IPS DF 6.9 (cell line): ENCODE measurements around the gene NOL4L.

ENCODE experiments used
- DNase-seq: peaks from one replicate; pipeline ENCODE4 v3.0.0-alpha.2; 2013; ENCODE audit warnings: low read depth, low spot score
- H3K27ac ChIP-seq: one replicate; pipeline ENCODE4 v1.5.1; 2013; ENCODE audit warnings: low read length, control low read depth
- H3K27me3 ChIP-seq: 2 replicates; pipeline ENCODE4 v1.6.1; 2013; ENCODE audit warnings: mild to moderate bottlenecking, low read length; ENCODE audit not compliant: control insufficient read depth, insufficient read depth
- H3K36me3 ChIP-seq: 2 replicates; pipeline ENCODE4 v1.6.1; 2013; ENCODE audit warnings: low read length; ENCODE audit not compliant: control insufficient read depth, insufficient read depth
- H3K4me1 ChIP-seq: 2 replicates; pipeline ENCODE4 v1.6.1; 2013; ENCODE audit warnings: low read length; ENCODE audit not compliant: control insufficient read depth, insufficient read depth
- H3K4me3 ChIP-seq: 2 replicates; pipeline ENCODE4 v1.5.1; 2013; ENCODE audit warnings: mild to moderate bottlenecking, low read length
- H3K9me3 ChIP-seq: 2 replicates; pipeline ENCODE4 v1.6.1; 2013; ENCODE audit warnings: low read length, inconsistent platforms; ENCODE audit not compliant: control insufficient read depth, insufficient read depth
- WGBS: extraction: QIAGEN DNeasy Blood & Tissue Kit; methylation state at CpG from one replicate; pipeline ENCODE4 v1.1.7; 2013; ENCODE audit warnings: mixed read lengths, missing lambda C conversion rate; ENCODE audit not compliant: insufficient read length, insufficient coverage; 5-methylcytosine and 5-hydroxymethylcytosine counted together

Gene NOL4L

DNA sequence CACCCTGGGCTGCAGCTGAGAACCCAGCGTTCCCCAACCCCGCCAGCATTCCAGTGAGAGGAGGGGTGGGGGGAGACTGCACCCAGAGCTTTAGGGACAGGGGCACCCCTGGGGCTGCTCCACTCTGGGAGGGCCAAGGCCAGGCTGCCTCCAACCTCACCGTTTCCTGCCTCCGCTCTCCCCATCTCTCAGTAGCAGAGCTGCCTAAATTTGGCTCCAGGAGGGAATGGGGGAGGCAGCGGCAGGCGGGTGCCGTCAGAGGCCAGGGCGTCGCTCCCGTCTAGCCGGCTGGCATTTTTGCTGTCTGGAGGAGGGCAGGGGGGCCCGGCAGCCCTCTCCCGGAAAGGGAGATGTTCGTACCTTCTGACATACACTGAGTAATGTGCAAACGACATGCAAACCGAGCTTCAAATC is 46.6 kb downstream of the NOL4L start:
- Histone ChIP-seq H3K27me3 (peaks cover 7% of the 10 kb centered on the region), H3K27ac (no peak overlapping the region), H3K9me3 (no peaks in the 10 kb centered on the region), H3K4me1 (peaks cover 14% of the 10 kb centered on the region), H3K36me3 (no peaks in the 10 kb centered on the region), H3K4me3 (no peak overlapping the region)
- WGBS = no CpG with 5 or more reads among the region's 16 CpGs
- no peak for DNase-seq

DNA sequence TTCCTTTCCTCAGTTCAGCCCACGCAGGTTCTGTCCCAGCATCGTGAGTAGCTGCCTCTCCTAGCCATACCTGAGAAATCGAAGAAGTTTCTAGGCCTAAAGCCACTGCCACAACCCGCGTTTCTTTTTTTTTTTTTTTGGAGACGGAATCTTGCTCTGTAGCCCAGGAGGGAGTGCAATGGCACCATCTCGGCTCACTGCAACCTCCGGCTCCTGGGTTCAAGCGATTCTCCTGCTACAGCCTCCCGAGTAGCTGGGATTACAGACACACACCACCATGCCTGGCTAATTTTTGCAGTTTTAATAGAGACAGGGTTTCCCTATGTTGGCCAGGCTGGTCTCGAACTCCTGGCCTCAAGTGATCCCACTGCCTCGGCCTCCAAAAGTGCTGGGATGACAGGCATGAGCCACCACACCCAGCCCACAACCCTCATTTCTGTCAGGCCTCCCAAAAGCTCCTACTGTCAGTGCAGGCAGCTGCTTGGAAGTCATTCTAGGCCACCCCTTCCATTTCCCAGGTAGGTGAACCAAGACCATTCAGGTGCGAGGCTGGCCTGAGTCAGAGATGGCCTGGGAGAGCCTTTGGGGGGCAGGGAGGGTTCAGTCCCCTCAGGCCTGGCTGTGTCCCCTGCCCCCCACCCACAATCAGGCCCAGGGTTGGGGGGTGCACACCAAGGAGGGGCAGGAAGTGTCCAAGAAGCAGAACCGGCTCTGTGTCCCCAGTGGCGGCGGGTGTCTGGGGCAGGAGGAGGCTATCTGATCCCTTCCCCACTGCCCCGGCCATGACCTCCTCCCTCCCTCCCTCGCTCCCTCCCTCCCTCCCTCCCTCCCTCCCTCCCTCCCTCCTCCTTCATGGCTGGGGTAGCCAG is 47.2 kb downstream of the NOL4L start:
- no peak for DNase-seq
- H3K36me3 ChIP-seq = no peaks in the 10 kb centered on the region
- whole genome bisulfite sequencing = no CpG with 5 or more reads among the region's 18 CpGs
- no peaks in the 10 kb centered on the region for H3K9me3 ChIP-seq
- H3K4me3 ChIP-seq = no peak overlapping the region
- peaks cover 14% of the 10 kb centered on the region for H3K4me1 ChIP-seq
- no peak overlapping the region for H3K27ac ChIP-seq
- peaks cover 7% of the 10 kb centered on the region for H3K27me3 ChIP-seq

DNA sequence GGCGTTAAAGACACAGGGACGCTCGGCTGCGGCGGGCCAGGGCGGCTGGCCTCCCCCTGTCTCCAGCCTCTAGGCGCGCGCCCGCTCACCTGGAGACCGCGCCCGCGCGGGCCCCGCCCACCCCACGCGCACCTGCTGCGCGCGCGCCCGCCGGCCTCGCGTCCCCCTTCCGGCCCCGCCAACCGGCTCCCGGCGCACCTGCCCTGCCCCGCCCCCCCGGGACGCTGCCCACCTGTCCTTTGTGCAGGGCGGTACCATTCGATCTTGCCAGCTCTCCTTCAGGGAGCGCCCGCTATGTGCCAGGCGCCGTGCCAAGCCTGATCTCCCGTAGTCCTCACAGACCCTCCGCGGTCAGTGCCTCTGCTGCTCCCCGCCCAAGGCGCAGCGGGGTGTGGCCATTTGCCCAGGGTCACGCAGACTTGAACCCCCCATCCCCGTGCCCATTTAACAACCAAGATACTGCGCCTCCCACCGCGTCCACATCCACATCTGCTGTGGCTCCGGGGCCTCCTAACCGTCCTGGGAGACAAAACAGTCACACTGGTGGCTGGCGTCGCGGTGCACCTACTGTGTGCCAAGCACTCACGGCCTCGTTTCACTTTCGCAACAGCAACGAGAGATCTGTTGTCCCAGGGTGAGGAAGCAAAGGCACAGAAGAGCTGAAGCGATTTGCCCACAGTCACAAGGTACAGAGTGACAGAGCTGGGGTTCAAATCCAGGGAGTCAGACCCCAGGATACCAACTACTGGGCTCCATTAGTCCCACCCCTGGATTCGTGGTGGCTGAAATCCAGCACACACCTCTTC is 48.1 kb downstream of the NOL4L start:
- Histone ChIP-seq H3K4me1 (peaks cover 14% of the 10 kb centered on the region), H3K9me3 (no peaks in the 10 kb centered on the region), H3K27ac (no peak overlapping the region), H3K27me3 (peaks cover 7% of the 10 kb centered on the region), H3K4me3 (peak overlapping the region; percentile 42; the same call in 1 of the 2 replicates), H3K36me3 (no peaks in the 10 kb centered on the region)
- DNase-seq = no peak
- WGBS = no CpG with 5 or more reads among the region's 62 CpGs

DNA sequence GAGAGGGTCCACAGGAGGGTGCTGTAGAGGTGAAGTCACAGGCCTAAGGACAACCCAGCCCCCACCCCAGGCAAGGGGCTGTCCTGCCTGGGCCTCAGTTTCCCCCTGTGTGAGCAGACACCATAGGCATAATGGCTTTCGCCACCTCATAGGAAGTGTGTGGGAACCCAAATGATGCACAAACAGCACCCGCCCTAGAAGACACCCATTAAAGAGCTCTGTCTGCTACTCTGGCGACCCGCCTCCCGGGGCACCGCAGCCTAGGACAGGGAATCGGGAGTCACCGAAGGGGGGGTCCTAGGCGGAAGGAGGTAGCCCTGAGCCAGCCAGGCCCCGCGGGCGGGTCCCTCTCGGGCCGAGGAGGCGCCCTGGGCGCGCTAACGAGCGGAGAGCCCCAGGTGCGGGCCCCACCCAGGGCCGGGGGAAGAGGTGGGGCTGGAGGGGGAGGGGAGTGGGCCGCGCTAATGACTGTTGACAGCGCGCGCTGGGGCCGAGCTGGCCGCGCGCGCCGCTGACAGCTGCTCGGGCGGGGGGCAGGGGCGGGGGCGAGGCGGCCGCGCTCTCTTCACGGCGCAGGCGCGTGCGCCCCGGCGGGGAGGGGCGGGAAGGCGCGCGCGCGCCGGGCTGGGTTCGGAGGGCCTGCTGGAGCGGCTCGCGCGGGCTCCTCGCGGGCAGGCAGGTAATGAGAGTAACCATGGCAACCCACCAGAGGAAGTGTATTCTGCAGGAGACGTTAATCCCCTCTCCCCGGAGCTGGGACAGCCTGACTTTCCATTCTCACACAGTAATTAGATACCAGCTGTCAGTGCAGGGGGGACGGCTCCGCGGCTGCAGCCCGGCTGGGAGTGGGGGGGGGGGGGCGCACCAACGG is 48.9 kb downstream of the NOL4L start:
- peak overlapping the region; percentile 19; the same call in 1 of the 2 replicates for H3K4me3 ChIP-seq
- no peak for DNase-seq
- H3K36me3 ChIP-seq = no peaks in the 10 kb centered on the region
- peaks cover 14% of the 10 kb centered on the region for H3K4me1 ChIP-seq
- no peaks in the 10 kb centered on the region for H3K9me3 ChIP-seq
- no peak overlapping the region for H3K27ac ChIP-seq
- H3K27me3 ChIP-seq = peaks cover 7% of the 10 kb centered on the region
- no CpG with 5 or more reads among the region's 68 CpGs for WGBS

DNA sequence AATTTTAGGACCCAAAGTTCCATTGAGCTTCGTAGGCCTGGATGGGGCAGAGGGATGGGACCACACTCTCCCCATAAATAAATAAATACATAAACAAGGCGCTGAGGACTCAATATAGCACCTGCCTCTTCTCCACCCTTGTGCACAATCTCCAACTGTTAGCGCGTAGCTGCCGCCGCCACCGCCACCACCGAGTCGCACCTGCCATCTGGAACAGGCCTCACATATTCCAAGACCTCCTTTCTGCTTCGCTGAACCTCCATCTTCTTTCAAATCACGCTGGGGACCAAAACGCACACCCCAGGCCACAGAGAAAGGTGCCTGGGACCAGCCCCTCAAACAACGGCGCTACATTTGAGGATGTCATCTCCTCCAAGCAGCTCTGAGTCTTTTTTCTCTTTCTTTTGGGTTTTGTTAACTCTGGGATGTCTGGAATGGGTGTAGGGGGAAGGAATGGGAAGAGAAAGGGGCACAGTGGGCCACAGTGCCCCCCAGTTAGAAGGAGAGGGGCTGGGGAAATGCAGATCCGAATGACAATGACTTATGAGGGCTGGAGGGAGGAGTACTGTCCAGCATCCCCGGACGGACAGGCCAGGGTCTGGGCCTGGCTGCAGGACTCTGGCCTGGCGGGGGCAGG is 49.7 kb downstream of the NOL4L start:
- no peak overlapping the region for H3K4me3 ChIP-seq
- H3K27ac ChIP-seq = no peak overlapping the region
- no peak for DNase-seq
- no CpG with 5 or more reads among the region's 18 CpGs for WGBS
- no peaks in the 10 kb centered on the region for H3K9me3 ChIP-seq
- peaks cover 7% of the 10 kb centered on the region for H3K27me3 ChIP-seq
- H3K36me3 ChIP-seq = no peaks in the 10 kb centered on the region
- peaks cover 14% of the 10 kb centered on the region for H3K4me1 ChIP-seq

DNA sequence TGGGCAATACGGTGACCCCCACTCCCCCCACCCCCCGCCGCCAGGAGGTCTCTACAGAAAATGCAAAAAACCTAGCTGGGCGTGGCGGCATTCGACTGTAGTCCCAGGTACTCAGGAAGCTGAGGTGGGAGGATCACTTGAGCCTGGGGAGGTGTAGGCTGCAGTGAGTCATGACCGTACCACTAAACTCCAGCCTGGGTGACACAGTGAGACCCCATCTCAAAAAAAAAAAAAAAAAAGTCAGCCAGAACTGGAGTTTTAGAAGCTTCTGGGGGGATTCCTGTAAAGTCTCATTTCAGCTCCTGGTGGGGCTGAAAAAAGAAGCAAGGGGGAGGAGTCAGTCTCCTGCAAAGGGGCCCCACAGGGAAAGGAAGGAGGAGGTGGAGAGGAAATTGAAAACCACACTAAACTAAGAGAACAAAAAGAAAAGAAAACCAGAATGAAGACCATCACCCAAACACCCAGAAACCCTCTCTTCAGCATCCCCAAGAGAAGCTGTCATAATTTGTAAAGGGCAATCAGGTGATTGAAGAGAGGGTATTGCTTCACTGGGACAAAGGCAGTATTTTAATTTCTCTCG is 50.4 kb downstream of the NOL4L start:
- Histone ChIP-seq H3K4me3 (no peak overlapping the region), H3K27me3 (peaks cover 7% of the 10 kb centered on the region), H3K36me3 (no peaks in the 10 kb centered on the region), H3K4me1 (peaks cover 14% of the 10 kb centered on the region), H3K9me3 (no peaks in the 10 kb centered on the region), H3K27ac (no peak overlapping the region)
- no peak for DNase-seq
- no CpG with 5 or more reads among the region's 8 CpGs for WGBS

DNA sequence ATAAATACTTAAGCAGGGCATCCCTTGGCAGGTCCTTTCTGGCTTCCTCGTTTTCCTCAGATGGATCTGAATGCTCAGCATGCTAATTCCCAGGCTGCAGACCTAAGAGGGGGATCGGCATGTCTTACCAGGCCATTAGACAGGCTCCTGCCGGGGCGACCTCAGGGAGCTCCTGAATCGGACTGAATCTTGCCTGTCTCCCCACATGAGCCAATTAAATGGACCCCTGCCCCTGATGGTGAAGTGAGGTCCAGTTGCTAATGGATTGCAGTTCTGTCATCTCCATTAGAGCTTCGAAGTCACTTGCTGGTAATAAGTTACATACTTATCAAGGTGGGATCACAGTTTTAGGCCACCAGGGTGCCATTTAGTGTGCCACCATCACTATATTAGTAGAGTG is 51.4 kb downstream of the NOL4L start:
- Histone ChIP-seq H3K27ac (no peak overlapping the region), H3K36me3 (no peaks in the 10 kb centered on the region), H3K4me1 (peaks cover 13% of the 10 kb centered on the region), H3K4me3 (no peak overlapping the region), H3K27me3 (peaks cover 7% of the 10 kb centered on the region), H3K9me3 (no peaks in the 10 kb centered on the region)
- DNase-seq = no peak
- no CpG with 5 or more reads among the region's 6 CpGs for WGBS

DNA sequence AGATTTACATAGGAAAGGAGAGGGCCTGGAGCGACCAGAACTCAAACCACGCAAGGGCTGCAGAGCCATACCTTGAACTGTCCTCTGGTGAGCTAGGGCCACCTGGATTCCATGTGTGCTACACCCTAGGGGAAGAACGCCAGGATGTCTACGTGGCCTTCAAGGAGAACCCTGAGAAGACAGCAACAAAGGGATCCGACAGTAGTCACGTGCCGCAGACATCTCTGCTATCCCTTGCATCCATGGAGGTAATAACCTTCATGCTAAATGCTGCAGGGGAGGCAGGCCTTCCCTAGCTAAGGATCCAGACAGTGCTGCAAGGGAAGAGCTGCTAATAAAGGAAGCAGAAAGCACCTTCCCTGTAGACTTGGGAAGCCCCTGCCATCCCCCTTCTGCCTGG is 52.9 kb downstream of the NOL4L start:
- no peak overlapping the region for H3K4me3 ChIP-seq
- H3K27me3 ChIP-seq = peaks cover 3% of the 10 kb centered on the region
- H3K36me3 ChIP-seq = no peaks in the 10 kb centered on the region
- no CpG with 5 or more reads among the region's 7 CpGs for WGBS
- peaks cover 8% of the 10 kb centered on the region; the same call in 1 of the 2 replicates for H3K4me1 ChIP-seq
- DNase-seq = no peak
- H3K27ac ChIP-seq = no peak overlapping the region
- no peaks in the 10 kb centered on the region for H3K9me3 ChIP-seq

DNA sequence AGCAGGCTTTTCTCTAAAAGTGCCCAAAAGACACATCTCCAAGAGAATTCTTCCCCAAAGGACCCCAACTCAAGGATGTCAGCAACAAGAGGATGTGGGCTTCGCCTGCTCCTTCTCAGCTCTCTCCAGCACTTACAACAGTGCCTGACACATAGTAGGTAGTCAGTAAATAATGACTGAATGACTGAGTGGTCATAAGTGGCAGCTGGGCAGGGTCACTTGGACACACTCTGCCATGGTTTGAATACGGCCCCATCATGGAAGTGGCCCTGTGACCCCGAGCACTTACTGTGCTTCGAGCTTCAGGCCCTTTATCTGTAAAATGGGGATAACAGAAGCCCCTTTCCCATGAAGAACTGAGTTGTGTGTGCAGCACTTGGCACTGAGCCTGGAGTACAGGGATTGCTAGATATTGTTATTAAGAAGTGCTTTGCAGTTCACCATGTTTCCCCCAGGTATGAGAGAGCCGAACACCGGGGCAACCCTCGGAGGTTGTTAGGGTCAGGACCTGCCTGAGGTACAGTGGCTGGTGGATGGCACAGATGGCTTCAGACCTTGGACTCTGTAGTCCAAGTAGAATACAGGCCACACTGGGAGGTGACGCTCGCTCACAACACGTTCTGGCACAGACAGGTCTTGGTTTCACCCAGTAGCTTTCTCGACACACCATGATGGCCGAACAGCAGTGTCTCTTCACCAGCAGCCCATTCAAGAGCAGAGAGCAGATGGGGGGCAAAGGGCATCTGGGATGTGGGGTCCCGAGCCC is 56.0 kb downstream of the NOL4L start:
- Histone ChIP-seq H3K9me3 (no peaks in the 10 kb centered on the region), H3K4me1 (0 out of 2 replicates have a peak, but pooled peaks cover 1% of the 10 kb centered on the region), H3K4me3 (no peak overlapping the region), H3K27me3 (no peaks in the 10 kb centered on the region), H3K36me3 (no peaks in the 10 kb centered on the region), H3K27ac (no peak overlapping the region)
- WGBS = no CpG with 5 or more reads among the region's 13 CpGs
- DNase-seq = no peak
